GM10248 (cell line): Measurements from ENCODE around the gene PI3.
"Not testable (repeated sequence)": the region's sequence is repeated elsewhere in the genome, so short reads cannot be mapped to it uniquely, and the experiment has no call there.

Source experiments
- CTCF ChIA-PET: fragments of 300-600 bp; sonication (Branson Sonifier 250); formaldehyde crosslinking; extraction: SDS; loops from one replicate; lab custom pipeline; 2021; ENCODE audit warnings: antibody characterized with exemption; lab: Yijun Ruan, JAX
- POLR2A ChIA-PET: fragments of 350-650 bp; sonication (Branson Sonifier 250); formaldehyde crosslinking; extraction: SDS; loops from one replicate; lab custom pipeline; 2020; ENCODE audit warnings: antibody characterized with exemption; lab: Yijun Ruan, JAX
- DNase-seq: peaks from one replicate; pipeline ENCODE4 v3.0.0; 2012; ENCODE audit errors: extremely low spot score
- TF ChIP-seq, protein P1 (sequence below): IDR thresholded peaks from 2 replicates; pipeline ENCODE4 v1.5.1; 2012; ENCODE audit warnings: mild to moderate bottlenecking, low read depth; ENCODE audit errors: extremely low read depth, missing control alignments, control extremely low read depth

PI3 gene

DNA sequence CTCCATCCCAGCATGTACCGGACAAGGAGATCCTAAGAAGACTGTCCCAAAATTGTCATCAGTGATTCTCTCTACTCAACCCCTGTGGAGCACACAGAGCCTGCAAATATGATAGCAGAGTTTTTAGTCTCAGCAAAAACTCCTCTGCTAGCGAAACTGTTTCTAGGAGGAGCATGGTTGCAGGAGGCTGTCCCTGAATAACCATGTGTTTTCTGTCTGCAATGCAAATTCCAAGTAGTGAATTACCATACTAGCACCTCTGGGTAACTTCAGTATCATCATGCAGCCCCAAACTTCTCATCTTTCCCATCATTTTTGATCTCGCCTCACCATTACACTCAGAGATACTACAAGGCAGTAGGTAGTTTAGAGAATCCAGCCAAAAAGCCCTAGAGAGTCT lies 25.6 kb upstream of the PI3 start:
- no peak for DNase-seq
- POLR2A ChIA-PET = no interaction called here
- TF ChIP-seq, protein P1, sequence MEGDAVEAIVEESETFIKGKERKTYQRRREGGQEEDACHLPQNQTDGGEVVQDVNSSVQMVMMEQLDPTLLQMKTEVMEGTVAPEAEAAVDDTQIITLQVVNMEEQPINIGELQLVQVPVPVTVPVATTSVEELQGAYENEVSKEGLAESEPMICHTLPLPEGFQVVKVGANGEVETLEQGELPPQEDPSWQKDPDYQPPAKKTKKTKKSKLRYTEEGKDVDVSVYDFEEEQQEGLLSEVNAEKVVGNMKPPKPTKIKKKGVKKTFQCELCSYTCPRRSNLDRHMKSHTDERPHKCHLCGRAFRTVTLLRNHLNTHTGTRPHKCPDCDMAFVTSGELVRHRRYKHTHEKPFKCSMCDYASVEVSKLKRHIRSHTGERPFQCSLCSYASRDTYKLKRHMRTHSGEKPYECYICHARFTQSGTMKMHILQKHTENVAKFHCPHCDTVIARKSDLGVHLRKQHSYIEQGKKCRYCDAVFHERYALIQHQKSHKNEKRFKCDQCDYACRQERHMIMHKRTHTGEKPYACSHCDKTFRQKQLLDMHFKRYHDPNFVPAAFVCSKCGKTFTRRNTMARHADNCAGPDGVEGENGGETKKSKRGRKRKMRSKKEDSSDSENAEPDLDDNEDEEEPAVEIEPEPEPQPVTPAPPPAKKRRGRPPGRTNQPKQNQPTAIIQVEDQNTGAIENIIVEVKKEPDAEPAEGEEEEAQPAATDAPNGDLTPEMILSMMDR = no peak
- CTCF ChIA-PET = no interaction called here

DNA sequence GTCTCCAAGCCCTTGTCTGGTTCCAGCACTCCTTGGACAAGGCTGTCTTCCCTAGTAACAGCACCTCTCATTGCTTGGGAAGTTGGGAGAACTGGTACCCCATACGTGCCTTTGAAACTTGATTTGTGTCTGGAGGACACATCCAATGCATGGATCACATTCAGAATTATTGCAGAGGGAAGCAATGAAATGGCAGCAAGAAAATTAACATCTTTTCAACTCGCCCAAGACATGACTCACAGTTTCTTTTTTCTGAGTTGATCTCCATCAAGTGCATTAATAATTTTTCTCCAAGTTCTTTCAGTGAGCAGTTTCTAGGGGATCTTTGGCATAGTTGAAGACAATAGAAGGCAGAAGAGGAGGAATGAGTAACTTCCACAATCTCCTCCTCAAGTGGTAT lies 22.3 kb upstream of the PI3 start:
- ChIA-PET CTCF (interaction anchor here (0.9 kb wide), 1 partner anchor 13 kb away, joined by 3 read pairs; no protein-coding TSS in a partner anchor), POLR2A (no interaction called here)
- no peak for DNase-seq
- TF ChIP-seq, protein P1 = no peak

DNA sequence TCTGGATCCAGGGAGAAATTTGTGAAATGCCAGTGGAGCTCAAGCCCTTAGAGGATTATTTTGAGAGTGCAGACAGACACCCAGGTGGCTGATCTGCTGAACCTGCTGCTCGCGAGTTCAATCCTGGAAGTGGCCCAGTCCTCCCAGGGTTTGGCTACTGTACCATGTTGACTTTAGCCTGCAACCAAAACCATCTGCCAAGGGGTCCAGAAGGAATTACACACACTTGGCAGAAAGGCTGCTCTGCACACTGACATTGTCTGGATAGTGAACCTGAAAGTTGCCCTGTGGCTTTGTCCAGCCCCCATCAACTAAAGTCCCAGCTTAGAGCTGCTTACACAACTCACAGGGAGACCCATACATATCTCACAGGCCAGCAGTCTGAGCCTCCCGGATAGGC lies 21.6 kb upstream of the PI3 start:
- no peak for DNase-seq
- POLR2A ChIA-PET = no interaction called here
- TF ChIP-seq, protein P1 = no peak
- CTCF ChIA-PET = interaction anchor here (0.6 to 1.4 kb wide), 3 partner anchors 10 to 16 kb away, joined by 3 to 4 read pairs (median 4); no protein-coding TSS in a partner anchor

DNA sequence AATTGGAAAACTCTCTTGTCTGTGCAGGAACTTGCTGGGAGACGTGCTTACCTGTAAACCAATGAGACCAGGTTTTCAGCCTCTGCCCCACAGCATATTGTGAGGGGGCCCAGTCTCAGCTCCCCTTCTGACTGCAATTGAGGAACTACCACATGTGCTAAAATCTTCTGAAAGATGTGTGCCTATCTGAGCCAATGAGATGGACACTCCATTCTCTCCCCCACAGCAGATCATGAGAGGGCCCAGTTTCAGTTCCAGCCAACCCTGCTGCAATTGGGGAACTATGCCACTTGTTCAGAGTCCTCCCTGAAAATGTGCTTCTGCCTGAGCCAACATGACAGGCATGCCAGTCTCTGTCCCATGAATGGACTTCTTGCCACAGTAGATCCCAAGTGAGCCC lies 20.9 kb upstream of the PI3 start:
- POLR2A ChIA-PET = no interaction called here
- TF ChIP-seq, protein P1 = no peak
- no peak for DNase-seq
- CTCF ChIA-PET = interaction anchor here (1.1 to 1.4 kb wide), 2 partner anchors 9 to 16 kb away, joined by 3 to 4 read pairs; no protein-coding TSS in a partner anchor

DNA sequence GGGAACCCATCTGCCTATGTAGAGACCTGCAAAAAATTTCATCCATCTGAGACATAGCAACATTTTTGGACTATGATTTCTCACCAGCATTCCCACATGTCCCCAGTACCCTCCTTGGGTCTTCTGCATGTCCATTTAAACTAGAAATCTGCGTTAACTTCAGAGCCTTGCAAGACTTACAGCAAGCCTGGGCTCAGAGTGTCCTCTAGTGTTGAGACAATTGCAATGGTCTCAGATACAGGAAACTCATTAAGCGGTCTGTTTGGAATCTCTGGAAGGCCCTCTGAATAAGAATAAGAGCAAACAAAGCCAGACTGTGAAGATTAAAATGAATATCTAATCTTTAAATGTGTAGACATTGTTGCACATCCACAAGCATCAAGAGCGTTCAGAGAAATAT lies 20.5 kb upstream of the PI3 start:
- ChIA-PET POLR2A (no interaction called here), CTCF (interaction anchor here (1.4 kb wide), 1 partner anchor 15 kb away, joined by 3 read pairs; no protein-coding TSS in a partner anchor)
- no peak for DNase-seq
- TF ChIP-seq, protein P1 = no peak

DNA sequence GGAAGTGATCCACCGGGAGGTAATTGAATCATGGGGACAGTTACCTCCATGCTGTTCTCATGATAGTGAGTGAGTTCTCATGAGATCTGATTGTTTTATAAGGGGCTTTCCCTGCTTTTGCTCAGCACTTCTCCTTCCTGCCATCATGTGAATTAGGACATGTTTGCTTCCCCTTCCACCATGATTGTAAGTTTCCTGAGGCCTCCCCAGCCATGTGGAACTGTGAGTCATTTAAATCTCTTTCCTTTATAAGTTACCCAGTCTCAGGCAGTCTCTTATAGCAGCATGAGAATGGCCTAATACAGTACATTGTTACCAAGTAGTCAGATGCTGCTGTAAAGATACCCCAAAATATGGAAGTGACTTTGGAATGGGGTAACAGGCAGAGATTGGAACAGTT lies 19.9 kb upstream of the PI3 start:
- POLR2A ChIA-PET, CTCF ChIA-PET, DNase-seq: not testable (repeated sequence)

DNA sequence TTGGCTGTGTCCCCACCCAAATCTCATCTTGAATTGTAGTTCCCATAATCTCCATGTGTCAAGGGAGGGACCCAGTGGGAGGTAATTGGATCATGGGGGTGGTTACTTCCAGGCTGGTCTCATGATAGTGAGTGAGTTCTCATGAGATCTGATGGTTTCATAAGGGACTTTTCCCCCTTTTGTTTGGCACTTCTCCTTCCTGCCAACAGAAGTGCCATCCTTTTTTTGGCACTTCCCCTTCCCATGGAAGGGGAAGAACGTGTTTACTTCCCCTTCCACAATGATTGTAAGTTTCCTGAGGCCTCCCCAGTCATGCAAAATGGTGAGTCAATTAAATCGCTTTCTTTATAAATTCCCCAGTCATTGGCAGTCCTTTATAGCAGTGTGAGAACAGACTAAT lies 18.0 kb upstream of the PI3 start:
- ChIA-PET CTCF (interaction anchor here (2.0 kb wide), 1 partner anchor 18 kb away, joined by 6 read pairs; no protein-coding TSS in a partner anchor), POLR2A (no interaction called here)
- TF ChIP-seq, protein P1 = no peak
- no peak for DNase-seq
